ENCODE measurements around the gene PRSS53. TPM values are rescaled to one million over a fixed set of nuclear protein-coding genes. Genes with fewer than 3 reads are reported as not detected.

The PRSS53 gene
- total RNA-seq, 1 donor from 2014 or later: 1.6 TPM

DNA sequence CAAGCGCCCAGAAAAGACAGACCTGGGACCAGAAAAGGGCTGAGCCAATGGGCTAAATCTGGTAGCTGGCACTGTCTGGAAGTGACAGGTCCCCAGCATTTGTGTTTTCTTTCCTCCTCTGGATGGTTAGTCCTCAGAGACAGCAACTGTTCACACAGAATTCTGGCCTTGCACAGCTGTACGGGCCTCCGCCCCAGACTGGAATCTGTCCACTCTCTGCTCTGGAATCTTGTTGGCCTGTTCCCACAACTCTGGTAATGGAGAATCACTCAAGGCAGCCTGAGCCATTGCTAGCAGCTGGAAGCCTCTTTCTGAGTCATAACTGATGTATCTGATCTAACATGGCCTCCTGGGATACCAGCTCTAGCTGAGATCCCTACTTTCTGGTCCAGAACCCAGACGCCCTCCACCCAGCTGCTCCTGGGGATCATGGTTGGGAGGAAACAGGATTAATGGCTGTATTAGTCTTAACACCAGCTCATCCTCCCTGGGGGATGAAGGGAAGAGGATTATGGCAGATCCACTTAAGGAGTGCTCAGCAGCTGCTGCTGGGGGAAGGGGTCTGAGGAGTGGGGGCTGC, 23.8 kb downstream of the PRSS53 start:
- DNase-seq (ENCODE audit: low read depth): no peak
- Histone ChIP-seq H3K27me3 (ENCODE audit: control insufficient read depth, insufficient read depth, low read length) (no peaks in the 10 kb centered on the region), H3K4me3 (ENCODE audit: low read depth, low read length) (no peak overlapping the region), H3K36me3 (ENCODE audit: control insufficient read depth, insufficient read depth, low read length) (no peaks in the 10 kb centered on the region)
- no peak for TF ChIP-seq CTCF (IDR thresholded peaks at IDR 0.05; ENCODE audit: insufficient read depth, low read length, poor library complexity, severe bottlenecking)

DNA sequence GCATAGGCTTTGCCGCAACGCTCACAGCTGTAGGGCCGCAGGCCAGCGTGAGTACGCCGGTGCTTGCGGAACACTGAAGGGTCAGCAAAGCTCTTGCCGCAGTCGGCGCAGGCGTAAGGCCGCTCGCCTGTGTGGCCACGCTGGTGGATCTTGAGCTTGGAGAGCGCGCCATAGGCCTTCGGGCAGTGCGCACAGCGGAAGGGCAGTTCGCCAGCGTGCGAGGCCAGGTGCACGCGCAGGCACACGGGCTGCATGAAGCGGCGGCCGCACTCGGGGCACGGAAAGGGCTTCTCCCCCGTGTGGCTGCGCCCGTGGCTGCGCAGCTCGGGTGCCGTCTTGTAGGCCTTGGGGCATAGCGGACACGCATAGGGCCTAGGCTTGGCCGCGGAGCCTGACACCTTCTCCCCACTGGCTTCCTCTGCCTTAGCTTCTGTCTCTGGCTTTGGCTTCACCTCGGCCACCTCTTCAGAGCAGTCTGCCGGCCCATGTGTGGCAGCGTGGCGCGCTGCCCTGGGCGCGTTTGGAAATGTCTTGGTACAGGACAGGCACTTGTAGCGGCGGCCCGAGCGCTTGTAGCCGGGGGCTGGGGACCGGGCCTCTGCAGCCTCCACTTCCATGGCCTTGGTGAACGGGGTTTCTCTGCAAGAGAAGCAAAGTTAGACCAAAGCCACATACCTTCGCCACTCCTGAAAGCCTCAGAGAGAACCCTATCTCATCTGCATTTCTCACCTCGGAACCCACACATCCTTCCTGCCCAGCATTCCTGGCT, 24.7 kb downstream of the PRSS53 start:
- Histone ChIP-seq H3K27me3 (ENCODE audit: control insufficient read depth, insufficient read depth, low read length) (no peaks in the 10 kb centered on the region), H3K4me3 (ENCODE audit: low read depth, low read length) (no peak overlapping the region), H3K36me3 (ENCODE audit: control insufficient read depth, insufficient read depth, low read length) (no peaks in the 10 kb centered on the region)
- no peak for TF ChIP-seq CTCF (IDR thresholded peaks at IDR 0.05; ENCODE audit: insufficient read depth, low read length, poor library complexity, severe bottlenecking)
- no peak for DNase-seq (ENCODE audit: low read depth)

DNA sequence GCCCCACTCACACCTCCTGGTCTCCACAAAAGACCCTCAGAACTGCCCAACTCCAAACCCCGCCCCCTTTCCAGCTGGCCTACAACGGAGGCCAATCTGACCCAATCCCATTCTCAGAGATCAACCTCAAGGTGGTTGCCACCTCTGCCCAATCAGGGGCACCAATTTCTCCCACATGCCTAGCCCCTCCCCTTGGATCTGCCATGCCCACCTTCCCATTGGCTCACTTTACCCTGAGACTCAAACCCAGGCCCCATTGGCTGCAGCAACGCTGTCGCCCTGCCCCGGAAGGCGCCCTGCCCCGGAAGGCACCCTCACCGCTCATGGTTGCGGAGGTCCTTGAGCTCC, 25.3 kb downstream of the PRSS53 start:
- H3K27me3 ChIP-seq (ENCODE audit: control insufficient read depth, insufficient read depth, low read length): no peaks in the 10 kb centered on the region
- DNase-seq (ENCODE audit: low read depth): no peak
- H3K4me3 ChIP-seq (ENCODE audit: low read depth, low read length): no peak overlapping the region
- no peaks in the 10 kb centered on the region for H3K36me3 ChIP-seq (ENCODE audit: control insufficient read depth, insufficient read depth, low read length)
- TF ChIP-seq CTCF (IDR thresholded peaks at IDR 0.05; ENCODE audit: insufficient read depth, low read length, poor library complexity, severe bottlenecking): no peak

- no peak overlapping the region for H3K4me3 ChIP-seq (ENCODE audit: low read depth, low read length)
- no peak for TF ChIP-seq CTCF (IDR thresholded peaks at IDR 0.05; ENCODE audit: insufficient read depth, low read length, poor library complexity, severe bottlenecking)
- no peaks in the 10 kb centered on the region for H3K36me3 ChIP-seq (ENCODE audit: control insufficient read depth, insufficient read depth, low read length)
- H3K27me3 ChIP-seq (ENCODE audit: control insufficient read depth, insufficient read depth, low read length): no peaks in the 10 kb centered on the region
- DNase-seq (ENCODE audit: low read depth): no peak
Measured at GRCh38 chr16:31061813-31062440, 26.8 kb downstream of the PRSS53 start.

GRCh38 chr16:31061126-31061812, 27.5 kb downstream of the PRSS53 start:
- H3K4me3 ChIP-seq (ENCODE audit: low read depth, low read length): no peak overlapping the region
- H3K27me3 ChIP-seq (ENCODE audit: control insufficient read depth, insufficient read depth, low read length): no peaks in the 10 kb centered on the region
- DNase-seq (ENCODE audit: low read depth): no peak
- no peak for TF ChIP-seq CTCF (IDR thresholded peaks at IDR 0.05; ENCODE audit: insufficient read depth, low read length, poor library complexity, severe bottlenecking)
- no peaks in the 10 kb centered on the region for H3K36me3 ChIP-seq (ENCODE audit: control insufficient read depth, insufficient read depth, low read length)

All from kidney epithelial cell (primary cell).